NCI-H748 treated with DMSO at 0.1 percent for 48 hours (cell line): ENCODE results near the gene INPP4B.
"Not testable (repeated sequence)": the region's sequence is repeated elsewhere in the genome, so short reads cannot be mapped to it uniquely, and the experiment has no call there.

Source experiments
- DNase-seq: peaks from one replicate; lab custom pipeline; 2025; lab: John Stamatoyannopoulos, UW

INPP4B gene

DNA sequence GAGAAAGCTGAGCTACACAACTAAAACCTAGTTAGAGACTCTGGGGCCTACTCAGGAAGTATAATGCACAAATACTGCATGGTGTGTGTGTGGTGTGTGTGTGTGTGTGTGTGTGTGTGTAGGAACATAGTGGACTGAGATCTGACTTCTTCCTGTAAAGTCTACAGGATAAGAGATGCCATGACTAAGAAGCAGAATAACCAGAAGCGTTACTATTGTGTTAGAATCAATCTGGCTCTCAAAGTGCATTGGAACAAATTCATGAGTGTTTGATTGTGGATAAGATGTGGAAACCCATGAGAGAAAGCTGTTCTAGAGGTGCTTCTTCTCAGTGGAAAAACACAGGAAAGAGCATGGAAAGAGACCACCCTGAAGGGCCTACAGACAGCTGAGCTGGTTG is 302.1 kb downstream of the INPP4B start:
- DNase-seq: no peak

DNA sequence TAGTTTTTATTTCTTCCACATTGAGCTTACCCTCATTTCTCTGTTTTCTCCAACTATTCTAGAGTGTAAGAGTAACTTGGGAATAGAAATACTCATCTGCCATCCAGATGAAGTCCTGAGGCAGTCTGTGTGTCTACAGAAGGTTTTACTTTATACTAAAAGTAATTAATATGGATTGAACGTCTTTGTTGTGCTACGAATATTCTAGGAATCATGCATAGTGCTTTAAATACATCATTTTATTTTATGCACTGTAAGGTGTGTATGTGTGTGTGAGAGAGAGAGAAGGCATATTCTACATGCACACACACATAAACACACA is 305.7 kb downstream of the INPP4B start:
- DNase-seq: no peak

DNA sequence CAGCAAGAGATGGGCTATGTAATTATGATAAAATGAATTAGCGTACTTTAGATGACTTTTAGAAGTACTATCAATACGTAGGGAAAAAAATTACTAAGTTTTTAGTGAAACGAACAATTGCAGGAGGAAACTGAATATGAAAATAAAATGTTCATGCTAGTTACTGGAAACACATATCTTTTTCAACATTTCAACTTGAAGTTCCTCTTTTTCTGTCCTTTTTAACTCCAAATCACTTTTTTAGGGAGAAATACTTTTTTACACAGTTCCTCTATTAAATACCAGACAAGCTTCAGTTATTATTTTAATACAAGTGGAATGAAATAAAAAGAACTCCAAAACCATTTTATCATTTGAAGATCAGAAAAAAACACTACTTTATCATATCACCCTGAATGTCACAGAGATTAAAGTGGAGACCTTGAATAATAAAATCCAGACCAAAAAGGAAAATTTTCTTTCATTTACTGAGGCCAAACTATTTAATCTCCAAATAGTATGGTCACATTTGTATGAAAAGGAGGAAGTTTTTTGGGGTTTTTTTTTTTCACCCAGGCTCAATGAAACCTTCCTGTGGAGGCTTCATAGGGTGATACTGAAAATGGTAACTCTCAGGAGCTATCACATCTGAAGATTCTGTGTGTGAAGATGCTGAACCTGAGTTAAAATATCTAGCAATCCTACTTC is 306.2 kb downstream of the INPP4B start:
- no peak for DNase-seq

DNA sequence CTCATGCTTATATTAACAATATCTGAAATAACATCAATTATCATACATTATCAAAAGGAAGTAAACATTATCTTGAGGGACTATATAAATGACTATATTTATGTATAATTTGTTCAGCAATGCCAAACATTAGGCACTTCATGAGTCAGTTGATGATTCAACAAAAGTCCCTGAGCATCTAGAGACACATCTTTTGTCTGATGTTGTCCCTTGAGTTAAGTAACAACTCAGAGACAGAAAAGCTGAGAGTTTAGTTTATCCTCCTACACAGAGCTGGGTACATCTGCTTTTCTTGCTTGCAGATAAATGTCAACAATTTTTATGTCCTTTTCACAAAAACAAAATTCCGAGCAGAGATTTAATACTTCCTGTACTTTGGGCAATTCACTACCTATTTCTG is 311.1 kb downstream of the INPP4B start:
- no peak for DNase-seq

DNA sequence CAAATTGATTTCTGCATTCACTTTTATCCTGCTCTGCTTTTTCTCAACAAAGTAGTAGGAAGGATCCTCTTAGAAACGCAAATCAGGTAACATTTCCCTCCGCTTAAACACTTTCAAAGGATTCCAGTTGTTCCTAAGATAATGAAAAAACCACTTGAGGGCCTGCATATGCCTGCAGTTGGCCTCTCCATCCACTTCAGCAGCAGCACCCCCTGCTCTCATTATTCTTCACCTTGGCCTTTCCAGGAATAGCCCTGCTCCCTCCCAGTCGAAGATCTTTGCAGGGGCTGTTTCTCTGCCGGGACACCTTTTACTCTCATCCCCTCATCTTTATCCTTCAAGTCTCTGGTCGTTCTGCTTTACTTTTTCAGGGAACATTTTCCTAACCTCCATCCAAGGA is 314.0 kb downstream of the INPP4B start:
- no peak for DNase-seq

DNA sequence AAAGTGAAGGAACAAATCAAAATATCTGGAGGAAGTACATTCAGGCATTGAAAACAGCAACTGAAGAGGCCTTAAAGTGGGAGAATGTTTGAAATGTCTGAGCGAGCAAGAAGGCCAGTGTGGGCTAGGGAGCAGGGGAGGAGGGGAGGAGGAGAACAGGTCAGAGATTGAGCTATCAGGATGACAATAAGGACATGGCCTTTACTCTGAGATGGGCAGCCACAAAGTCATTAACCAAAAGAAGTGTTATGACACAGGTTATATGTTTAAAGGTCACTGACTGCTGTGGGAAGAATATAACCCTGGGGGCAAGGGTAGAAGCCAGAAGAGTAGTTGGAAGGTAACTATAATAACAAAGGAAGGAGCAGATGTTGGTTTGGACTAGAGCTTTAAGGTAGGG is 315.4 kb downstream of the INPP4B start:
- DNase-seq: no peak

DNA sequence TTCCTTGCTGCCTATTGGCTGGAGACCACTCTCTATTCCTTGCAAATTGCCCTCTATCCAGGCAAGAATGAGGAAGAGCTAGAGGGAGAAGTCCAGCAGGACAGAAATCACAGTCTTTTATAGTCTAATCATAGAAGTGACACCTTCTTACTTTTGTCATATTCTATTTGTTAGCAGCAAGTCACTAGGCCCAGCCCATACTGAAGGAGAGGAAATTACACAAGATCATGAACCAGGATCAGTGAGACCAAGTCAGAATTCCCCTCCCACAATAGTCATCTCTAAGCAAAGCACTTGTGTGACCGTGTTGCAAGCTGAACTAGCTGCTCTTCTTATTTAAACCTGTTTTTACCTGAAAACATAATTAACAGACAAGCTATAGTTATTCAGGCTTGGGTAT is 317.7 kb downstream of the INPP4B start:
- no peak for DNase-seq

DNA sequence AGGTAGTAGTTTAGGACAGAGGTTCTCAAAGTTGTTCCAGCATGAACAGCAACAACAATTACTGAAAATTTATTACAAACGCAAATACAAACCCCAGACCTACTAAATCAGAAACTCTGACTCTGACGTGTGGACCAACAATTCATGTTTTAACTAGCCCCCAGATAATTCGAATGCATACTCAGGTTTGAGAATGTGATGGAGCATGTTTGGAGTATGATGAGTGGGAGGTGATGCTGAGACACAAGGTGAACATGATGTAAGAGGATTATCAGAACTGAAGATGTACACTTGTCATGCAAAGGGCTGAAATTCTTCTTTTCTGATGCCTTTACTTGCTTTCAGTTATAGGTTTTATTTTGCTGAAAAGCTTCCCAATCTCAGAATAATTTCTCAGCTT is 323.0 kb downstream of the INPP4B start:
- no peak for DNase-seq

DNA sequence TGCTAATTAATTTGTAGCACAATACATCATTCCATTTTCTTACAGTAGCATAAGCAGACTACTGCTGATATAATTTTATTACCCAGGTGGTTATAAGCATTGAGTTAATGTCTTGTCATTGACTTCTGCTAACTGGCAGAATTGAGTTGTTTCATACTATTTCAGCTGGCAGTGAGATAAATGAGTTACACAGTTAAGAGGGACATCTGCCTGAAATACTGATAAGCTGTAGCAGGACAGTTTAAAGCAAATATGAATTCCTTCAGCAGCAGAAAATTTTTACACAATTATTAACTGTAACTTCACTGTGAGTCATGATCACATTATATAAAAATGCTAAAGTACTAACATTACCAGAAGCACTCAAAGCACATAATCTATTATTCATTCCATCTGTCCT is 326.8 kb downstream of the INPP4B start:
- DNase-seq: no peak

DNA sequence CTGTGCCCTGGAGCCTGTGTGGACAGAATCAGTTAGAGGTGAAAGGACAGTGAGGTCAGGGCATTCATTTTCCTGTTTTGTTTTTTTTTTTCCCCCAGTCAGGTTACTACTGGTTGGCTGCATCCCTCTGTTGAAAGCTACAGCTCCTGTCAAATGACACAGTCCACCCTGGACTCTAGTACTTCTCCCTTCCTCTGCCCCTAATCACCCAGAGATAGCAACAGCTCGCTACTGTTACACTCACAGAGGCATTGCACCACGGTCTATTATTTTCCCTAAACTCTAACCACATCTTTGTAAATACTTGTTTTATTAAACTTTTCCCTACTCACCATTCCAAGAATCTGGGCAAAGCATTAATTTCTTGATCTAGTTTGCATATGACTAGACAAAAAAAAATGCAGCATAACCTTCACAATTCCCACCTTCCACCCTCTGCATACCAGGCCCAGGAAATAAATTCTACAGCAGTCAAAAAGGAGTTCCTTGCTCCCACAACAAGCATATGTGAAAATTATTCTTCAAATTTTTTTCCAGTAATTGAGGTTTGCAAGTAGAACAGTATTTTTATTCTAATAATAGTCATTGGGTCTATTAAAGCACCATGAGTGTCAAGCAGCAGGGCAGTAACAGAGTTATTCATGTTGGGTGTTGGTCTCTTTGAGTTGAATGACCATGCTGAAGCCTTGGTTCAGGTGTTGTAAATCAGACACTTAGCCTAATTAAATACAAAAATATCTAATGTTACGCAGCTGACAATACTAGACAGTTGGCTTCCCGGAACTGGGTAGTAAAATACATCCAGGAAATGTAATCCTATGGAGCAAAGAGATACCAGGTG is 329.2 kb downstream of the INPP4B start:
- no peak for DNase-seq

DNA sequence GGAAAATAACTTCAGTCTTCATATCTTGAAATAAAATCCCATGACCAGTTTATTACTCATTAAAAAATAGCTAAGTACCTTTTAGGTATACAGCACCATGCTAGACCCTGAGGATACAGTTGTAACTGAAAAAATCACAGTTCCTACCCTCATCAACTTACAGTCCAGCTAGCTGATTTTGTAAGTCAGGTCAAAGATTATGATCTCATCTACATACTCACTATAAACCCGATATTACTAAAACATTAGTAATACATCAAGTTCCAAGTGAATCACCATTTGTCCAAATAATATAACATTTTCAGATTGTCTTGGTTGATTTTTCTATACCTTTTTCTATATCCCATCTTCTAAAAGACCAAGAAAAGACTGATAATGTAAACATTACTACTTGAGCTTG is 333.9 kb downstream of the INPP4B start:
- no peak for DNase-seq

DNA sequence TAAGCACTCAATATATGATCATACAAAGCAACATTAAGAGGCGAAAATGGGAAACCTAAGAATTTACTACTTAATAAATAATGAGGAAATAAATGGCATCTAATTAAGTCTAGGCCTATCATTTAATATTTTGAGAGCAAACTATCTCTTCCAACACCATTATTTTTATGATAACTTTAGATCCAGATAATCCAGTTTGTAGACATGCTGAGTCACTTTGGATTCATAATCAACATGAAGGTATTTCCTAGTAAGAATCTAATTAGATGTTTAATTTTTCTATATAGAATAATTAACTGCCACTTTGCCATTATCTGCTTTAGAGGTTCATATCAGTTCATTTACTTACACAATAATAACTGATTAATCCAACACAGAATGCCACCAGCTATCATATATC is 336.2 kb downstream of the INPP4B start:
- DNase-seq: no peak

DNA sequence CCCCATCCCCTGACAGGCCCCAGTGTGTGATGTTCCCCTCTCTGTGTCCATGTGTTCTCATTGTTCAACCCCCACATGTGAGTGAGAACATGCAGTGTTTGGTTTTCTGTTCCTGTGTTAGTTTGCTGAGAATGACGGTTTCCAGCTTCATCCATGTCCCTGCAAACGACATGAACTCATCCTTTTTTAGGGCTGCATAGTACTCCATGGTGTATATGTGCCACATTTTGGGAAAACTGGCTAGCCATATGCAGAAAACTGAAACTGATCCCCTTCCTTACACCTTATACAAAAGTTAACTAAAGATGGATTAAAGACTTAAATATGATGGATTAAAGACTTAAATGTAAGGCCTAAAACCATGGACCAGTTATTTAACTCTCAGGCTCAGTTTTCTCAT is 336.7 kb downstream of the INPP4B start:
- DNase-seq: not testable (repeated sequence)

DNA sequence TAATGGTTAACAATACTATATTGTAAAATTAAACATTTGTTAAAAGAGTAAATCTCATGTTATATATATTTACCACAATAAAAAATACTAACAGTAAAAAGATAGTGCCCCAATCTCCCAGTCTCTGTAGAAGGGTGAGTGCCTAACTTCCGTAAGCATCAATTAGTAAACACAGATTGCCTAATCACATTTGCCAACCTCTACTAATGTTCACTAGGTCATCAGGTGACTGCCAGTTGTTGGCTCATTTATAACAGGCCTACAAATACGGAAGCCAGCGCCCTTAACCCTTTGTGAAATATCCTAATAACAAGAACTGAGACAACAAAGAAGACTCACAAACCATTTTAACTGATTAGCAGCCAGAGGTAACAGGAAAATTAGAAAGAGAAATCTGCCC is 345.1 kb downstream of the INPP4B start:
- no peak for DNase-seq

DNA sequence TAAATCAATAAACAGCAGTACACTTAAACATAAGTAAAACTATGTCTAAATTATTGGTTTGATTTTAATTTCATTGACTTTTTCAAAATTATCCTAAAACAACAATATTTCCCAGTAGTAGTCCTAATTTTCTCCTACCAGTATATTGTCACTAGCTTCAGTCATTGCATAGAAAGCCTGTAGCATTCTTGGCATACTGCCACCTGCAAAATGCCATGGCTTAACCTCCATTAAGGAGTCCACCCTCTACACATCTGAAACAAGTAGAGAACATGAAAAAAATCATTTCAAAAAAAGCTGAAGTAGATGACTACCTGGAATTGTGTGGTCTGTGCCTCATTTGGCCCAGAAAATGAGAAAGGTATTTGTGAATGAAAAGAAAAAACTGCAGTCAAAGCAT is 348.5 kb downstream of the INPP4B start:
- no peak for DNase-seq

DNA sequence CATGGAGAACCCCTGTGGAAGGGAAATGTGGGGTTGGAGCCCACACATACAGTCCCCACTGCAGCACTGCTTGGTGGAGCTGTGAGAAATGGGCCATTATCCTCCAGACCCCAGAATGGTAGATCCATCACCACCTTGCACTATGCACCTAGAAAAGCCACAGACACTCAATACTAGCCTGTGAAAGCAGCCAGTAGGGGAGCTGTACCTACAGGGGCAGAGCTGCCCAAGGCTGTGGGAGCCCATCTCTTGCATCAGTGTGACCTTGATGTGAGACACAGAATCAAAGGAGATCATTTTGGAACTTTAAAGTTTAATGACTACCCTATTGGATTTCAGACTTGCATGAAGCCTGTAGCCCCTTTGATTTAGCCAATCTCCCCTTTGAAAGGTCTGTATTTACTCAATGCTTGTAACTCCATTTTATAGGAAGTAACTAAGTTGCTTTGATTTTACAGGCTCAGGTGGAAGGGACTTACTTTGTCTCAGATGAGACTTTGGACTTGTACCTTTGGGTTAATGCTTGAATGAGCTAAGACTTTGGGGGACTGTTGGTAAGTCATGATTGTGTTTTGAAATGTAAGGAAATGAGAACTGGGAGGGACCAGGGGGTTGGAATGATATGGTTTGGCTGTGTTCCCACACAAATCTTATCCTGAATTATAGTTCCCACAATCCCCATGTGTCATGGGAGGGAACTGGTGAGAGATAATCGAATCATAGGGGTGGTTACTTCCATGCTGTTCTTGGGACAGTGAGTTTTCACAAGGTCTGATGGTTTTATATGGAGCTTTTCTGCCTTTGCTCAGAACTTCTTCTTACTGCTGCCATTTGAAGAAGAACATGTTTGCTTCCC is 352.6 kb downstream of the INPP4B start:
- no peak for DNase-seq

DNA sequence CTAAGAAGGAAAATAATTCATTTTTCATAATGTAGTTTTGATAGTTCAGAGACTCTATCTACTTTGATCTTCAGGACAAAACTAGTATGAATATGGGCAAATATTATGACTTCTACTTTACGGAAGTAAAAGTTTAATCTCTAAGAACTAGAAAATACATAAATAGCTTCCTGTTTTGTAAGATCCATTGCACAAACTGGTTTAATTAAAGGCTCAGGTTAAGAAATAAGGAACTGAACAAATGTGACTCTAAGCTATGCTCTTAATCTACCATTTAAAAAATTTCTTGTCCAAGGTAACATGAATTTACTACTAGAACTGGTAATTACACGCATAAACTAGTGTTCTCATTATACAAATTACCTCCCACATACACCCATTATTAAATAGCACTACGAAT is 360.6 kb downstream of the INPP4B start:
- DNase-seq: no peak

DNA sequence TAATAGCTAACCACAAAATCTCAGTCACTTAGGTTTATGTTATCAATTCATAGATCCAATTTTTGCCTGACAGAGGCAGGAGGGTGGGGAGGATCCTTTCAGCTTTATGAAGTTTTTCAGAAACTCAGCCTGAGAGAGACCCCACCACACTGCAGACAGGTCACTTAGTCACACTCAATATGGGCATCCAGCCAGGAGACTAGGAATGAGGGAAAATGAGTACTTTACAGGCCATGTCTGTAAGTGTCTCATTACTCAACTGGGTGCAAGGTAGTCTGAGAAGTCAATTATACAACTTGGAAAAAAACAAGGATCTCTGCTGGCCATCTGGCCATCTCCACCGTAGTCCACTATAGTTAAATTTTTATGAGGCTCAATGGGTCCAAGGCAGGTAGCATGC is 365.9 kb downstream of the INPP4B start:
- no peak for DNase-seq

DNA sequence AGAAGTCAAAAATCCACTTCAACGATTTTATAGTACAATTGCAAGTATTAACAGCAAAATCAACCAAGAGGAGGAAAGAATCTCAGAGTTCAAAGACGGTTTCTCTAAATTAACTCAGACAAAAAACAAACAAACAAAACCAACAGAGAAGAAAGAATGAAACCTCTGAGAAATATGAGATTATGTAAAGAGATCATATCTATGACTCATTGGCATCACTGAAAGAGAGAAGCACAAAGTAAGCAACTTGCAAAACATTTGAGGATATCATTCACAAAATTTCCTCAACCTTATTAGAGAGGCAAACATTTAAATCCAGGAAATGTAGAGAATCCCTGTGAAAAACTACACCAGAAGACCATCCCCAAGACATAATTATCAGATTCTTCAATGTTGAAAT is 370.4 kb downstream of the INPP4B start:
- no peak for DNase-seq

DNA sequence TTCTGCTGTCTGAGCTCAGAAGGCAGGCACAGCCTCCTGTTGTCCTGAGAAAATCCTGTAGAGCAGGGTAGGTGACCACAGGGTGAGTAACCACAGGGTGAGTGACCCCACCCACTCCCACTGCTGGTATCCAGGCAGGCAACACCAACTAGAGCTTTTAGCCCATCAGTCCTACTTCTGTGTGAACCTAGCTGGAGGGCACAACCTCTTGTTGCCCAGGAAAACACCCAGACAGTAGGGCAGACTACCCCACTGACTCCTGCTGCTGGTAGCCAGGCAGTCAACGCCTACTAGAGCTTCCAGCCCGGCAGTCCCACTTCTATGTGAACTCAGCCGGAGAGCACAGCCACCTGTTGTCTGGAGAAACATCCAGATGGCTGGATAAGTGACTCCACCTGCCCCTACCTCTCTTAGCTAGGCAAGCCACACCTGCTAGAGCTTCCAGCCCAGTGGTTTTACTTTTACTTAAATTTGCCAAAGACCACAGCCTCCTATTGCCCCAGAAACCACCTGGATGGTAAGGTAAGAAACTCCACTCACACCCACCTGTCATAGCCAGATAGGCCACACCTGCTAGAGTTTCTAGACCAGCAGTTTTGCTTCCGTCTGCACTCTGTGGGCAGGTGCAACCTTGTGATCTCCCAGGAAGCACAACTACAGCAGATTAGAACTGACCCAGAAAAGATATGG is 371.6 kb downstream of the INPP4B start:
- peak; percentile 13 for DNase-seq

DNA sequence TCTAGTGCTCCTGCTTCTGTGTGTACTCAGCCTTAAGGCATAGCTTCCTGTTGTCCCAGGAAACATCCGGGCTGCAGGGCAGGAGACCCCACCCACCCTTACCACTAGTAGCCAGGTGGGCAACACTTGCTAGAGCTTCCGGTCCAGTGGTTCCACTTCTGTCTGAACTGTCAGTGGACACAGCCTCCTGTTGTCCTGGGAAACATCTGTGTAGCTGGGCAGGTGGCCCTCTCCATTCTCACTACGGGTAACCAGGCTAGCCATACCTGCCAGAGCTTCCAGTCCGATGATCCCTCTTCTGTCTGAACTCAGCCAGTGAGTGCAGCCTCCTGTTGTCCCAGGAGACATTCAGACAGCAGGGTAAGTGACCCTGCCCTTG is 372.2 kb downstream of the INPP4B start:
- DNase-seq: no peak

DNA sequence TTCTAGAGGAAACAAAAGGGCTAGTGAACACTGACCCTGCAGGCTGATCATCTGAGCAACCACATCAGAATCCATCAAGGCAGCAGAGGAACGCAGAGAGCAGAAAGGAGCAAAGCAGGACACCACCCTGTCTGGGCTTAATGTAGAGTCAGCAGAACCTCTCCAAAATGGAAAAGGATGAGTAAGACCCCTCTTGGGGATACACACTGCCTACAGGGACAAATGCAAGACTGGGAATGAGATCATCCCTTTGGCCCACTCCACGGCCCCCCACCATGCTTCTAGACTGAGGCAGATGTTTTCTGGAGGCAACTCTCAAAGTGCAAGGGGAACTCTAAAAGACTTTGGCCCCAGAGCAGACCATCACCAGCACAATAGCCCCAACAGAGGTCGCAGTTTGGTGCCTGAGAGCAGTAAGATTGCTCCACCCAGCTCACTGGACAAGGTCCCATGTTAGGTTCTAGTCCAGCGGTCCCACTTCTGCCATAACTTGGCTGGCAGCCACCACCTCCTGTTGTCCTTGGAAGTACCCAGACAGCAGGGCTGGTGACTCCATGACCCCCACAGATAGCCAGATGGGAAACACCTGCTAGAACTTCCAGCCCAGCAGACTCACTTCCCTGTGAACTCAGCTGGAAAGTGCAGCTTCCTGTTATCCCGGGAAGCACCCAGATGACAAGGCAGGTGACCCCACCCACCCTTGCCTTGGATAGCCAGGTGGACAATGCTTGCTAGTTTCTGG is 372.7 kb downstream of the INPP4B start:
- no peak for DNase-seq
